Skeletal muscle tissue (tissue), 4 donors: Measurements from ENCODE around the gene TMC8. TPM values are rescaled to one million over a fixed set of nuclear protein-coding genes. Genes with fewer than 3 reads are reported as not detected.
"Not testable (repeated sequence)": the region's sequence is repeated elsewhere in the genome, so short reads cannot be mapped to it uniquely, and the experiment has no call there.

Experiments used
- H3K27ac ChIP-seq: one replicate; pipeline ENCODE4 v1.7.0; 2013; ENCODE audit warnings: mild to moderate bottlenecking, low read depth, low read length, inconsistent platforms
- H3K27me3 ChIP-seq, 3 donors: one replicate each; pipeline ENCODE4 v1.7.0; 2013; ENCODE audit warnings: low read length in 3 of 3; ENCODE audit not compliant: control insufficient read depth in 3 of 3, insufficient read depth in 3 of 3
- H3K36me3 ChIP-seq, 3 donors: one replicate each; pipeline ENCODE4 v1.7.0; 2013; ENCODE audit warnings: low read length in 3 of 3; ENCODE audit not compliant: control insufficient read depth in 3 of 3, insufficient read depth in 3 of 3
- H3K4me1 ChIP-seq, 3 donors: one replicate each; pipeline ENCODE4 v1.7.0; 2013; ENCODE audit warnings: low read length in 3 of 3, mild to moderate bottlenecking in 3 of 3; ENCODE audit not compliant: control insufficient read depth in 3 of 3, insufficient read depth in 3 of 3
- H3K4me3 ChIP-seq, 3 donors: one replicate each; pipeline ENCODE4 v1.7.0; 2013; ENCODE audit warnings: low read length in 3 of 3
- H3K9ac ChIP-seq, 3 donors: one replicate each; pipeline ENCODE4 v1.7.0; 2013; ENCODE audit warnings: low read length in 3 of 3, mild to moderate bottlenecking in 3 of 3, moderate library complexity in 2 of 3, low read depth in 1 of 3
- H3K9me3 ChIP-seq, 3 donors: one replicate each; pipeline ENCODE4 v1.7.0; 2013; ENCODE audit warnings: low read length in 3 of 3; ENCODE audit not compliant: control insufficient read depth in 3 of 3
- total RNA-seq: library from RNA; depleted of rRNA; stranded (reverse); fragments of >200 nt; gene quantifications from one replicate; pipeline ENCODE4 v1.2.3, GENCODE V29; 2014
- donor health status: Osteomylitis.

The TMC8 gene
- 7.8 TPM for total RNA-seq

GRCh38 chr17:78130437-78131101, at the start of gene TMC8:
TSS of gene TMC8 (plus strand) at chr17:78130771. CDS start at chr17:78131589, 818 bp downstream.
- H3K4me3 ChIP-seq, result peak within 1 kb of the TSS in 1 of 3 donors; percentile 13
- H3K36me3 ChIP-seq, result no peaks in the 10 kb centered on the region
- H3K27ac ChIP-seq, result no peak within 1 kb of the TSS
- peaks cover 26 to 49% (median 36%) of the 10 kb centered on the region in 3 donors for H3K4me1 ChIP-seq
- peaks cover 24 to 45% (median 32%) of the 10 kb centered on the region in 3 donors for H3K27me3 ChIP-seq
- H3K9ac ChIP-seq, result no peak within 1 kb of the TSS
- H3K9me3 ChIP-seq, result no peaks in the 10 kb centered on the region

- Histone ChIP-seq H3K27me3 (no peaks in the 10 kb centered on the region), H3K9me3 (no peaks in the 10 kb centered on the region), H3K9ac (peak overlapping the region in 2 of 3 donors; percentile 30 to 51), H3K27ac (peak overlapping the region; percentile 56), H3K36me3 (peaks cover 35 to 63% (median 49%) of the 10 kb centered on the region in 3 donors), H3K4me1 (peaks cover 3 to 24% (median 11%) of the 10 kb centered on the region in 3 donors), H3K4me3 (no peak overlapping the region)
Measured at GRCh38 chr17:78081551-78081950, 49.0 kb upstream of the TMC8 start.

GRCh38 chr17:78082355-78082872, 48.2 kb upstream of the TMC8 start:
- Histone ChIP-seq H3K9ac (peak overlapping the region in 1 of 3 donors; percentile 55), H3K4me1 (peaks cover 3 to 24% (median 11%) of the 10 kb centered on the region in 3 donors), H3K36me3 (peaks cover 37 to 63% (median 48%) of the 10 kb centered on the region in 3 donors), H3K27ac (peak overlapping the region; percentile 56)
- H3K27me3 ChIP-seq, H3K9me3 ChIP-seq, H3K4me3 ChIP-seq: not testable (repeated sequence)

GRCh38 chr17:78082988-78083387, 47.6 kb upstream of the TMC8 start:
- peak overlapping the region; percentile 56 for H3K27ac ChIP-seq
- peaks cover 3 to 24% (median 11%) of the 10 kb centered on the region in 3 donors for H3K4me1 ChIP-seq
- no peaks in the 10 kb centered on the region for H3K9me3 ChIP-seq

GRCh38 chr17:78086740-78087139, 43.8 kb upstream of the TMC8 start:
- Histone ChIP-seq H3K4me3 (no peak overlapping the region), H3K36me3 (peaks cover 32 to 54% (median 45%) of the 10 kb centered on the region in 3 donors), H3K9ac (no peak overlapping the region), H3K9me3 (no peaks in the 10 kb centered on the region), H3K4me1 (peaks cover 6 to 22% (median 6%) of the 10 kb centered on the region in 3 donors), H3K27ac (no peak overlapping the region), H3K27me3 (no peaks in the 10 kb centered on the region)

More at GRCh38 chr17:78082988-78083387, 47.6 kb upstream of the TMC8 start:
- no peaks in the 10 kb centered on the region for H3K27me3 ChIP-seq
- peak overlapping the region in 1 of 3 donors; percentile 55 for H3K9ac ChIP-seq
- H3K4me3 ChIP-seq, result no peak overlapping the region
- H3K36me3 ChIP-seq, result peaks cover 36 to 63% (median 48%) of the 10 kb centered on the region in 3 donors

GRCh38 chr17:78088529-78088928, 42.0 kb upstream of the TMC8 start:
- no peak overlapping the region for H3K9ac ChIP-seq
- no peaks in the 10 kb centered on the region for H3K9me3 ChIP-seq
- peaks cover 0 to 8% (median 3%) of the 10 kb centered on the region in 3 donors for H3K4me1 ChIP-seq
- no peak overlapping the region for H3K27ac ChIP-seq
- no peaks in the 10 kb centered on the region for H3K27me3 ChIP-seq
- H3K36me3 ChIP-seq, result peaks cover 40 to 65% (median 56%) of the 10 kb centered on the region in 3 donors
- H3K4me3 ChIP-seq, result no peak overlapping the region

GRCh38 chr17:78089576-78090281, 40.8 kb upstream of the TMC8 start:
- Histone ChIP-seq H3K9ac (peak overlapping the region in 2 of 3 donors; percentile 28 to 51), H3K36me3 (peaks cover 49 to 71% (median 62%) of the 10 kb centered on the region in 3 donors), H3K4me3 (no peak overlapping the region), H3K27me3 (no peaks in the 10 kb centered on the region), H3K27ac (peak overlapping the region; percentile 16), H3K9me3 (no peaks in the 10 kb centered on the region), H3K4me1 (peaks cover 0 to 6% (median 3%) of the 10 kb centered on the region in 3 donors)

- peaks cover 63 to 80% (median 63%) of the 10 kb centered on the region in 3 donors for H3K36me3 ChIP-seq
- peaks cover 0 to 6% (median 3%) of the 10 kb centered on the region in 3 donors for H3K4me1 ChIP-seq
- H3K27ac ChIP-seq, result no peak overlapping the region
- H3K9ac ChIP-seq, result no peak overlapping the region
- H3K9me3 ChIP-seq, result no peaks in the 10 kb centered on the region
- no peak overlapping the region for H3K4me3 ChIP-seq
- no peaks in the 10 kb centered on the region for H3K27me3 ChIP-seq
Measured at GRCh38 chr17:78092794-78093324, 37.7 kb upstream of the TMC8 start.

- H3K27me3 ChIP-seq, result no peaks in the 10 kb centered on the region
- no peak overlapping the region for H3K4me3 ChIP-seq
- H3K27ac ChIP-seq, result no peak overlapping the region
- no peaks in the 10 kb centered on the region for H3K9me3 ChIP-seq
- peaks cover 70 to 87% (median 80%) of the 10 kb centered on the region in 3 donors for H3K36me3 ChIP-seq
- H3K4me1 ChIP-seq, result no peaks in the 10 kb centered on the region
- no peak overlapping the region for H3K9ac ChIP-seq
Measured at GRCh38 chr17:78095035-78095434, 35.5 kb upstream of the TMC8 start.
